ENCODE data around the gene TUBB4A.

DNA sequence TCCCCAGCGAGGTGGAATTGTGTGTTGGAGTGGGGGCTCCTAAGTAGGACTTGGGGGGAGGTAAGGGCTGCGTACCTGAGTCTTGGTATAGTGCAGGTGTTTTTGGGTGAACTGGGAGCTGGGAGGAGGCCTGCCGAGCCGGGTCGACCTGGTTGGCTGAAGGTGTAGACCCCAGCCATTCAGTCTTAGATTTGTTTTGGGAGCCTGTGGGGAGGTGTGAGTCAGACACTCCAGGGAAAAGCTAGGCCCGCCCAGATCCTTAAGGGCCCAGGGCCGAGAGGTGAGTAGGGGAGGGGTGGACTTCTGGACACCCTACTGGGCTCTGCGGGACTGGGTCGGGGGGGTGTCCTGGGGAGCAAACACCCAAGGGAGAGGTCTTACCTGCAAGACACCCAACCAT, 37.1 kb downstream of the TUBB4A start:
- TF ChIP-seq EP300 (IDR thresholded peaks at IDR 0.05) = no peak
- no peak for TF ChIP-seq POLR2A (IDR thresholded peaks at IDR 0.05)
